Subcutaneous abdominal adipose tissue (tissue), 5 donors: Measurements from ENCODE around the gene GRIP1.
"Not testable (repeated sequence)": the region's sequence is repeated elsewhere in the genome, so short reads cannot be mapped to it uniquely, and the experiment has no call there.

ENCODE experiments used
- H3K27ac ChIP-seq: one replicate; pipeline ENCODE4 v1.7.0; 2013; ENCODE audit warnings: low read depth, mild to moderate bottlenecking, inconsistent platforms, low read length, moderate library complexity
- H3K27me3 ChIP-seq, 5 donors: one replicate each; pipeline ENCODE4 v1.7.0; 2013; ENCODE audit warnings: low read length in 5 of 5, inconsistent platforms in 1 of 5; ENCODE audit not compliant: control insufficient read depth in 5 of 5, insufficient read depth in 4 of 5
- H3K36me3 ChIP-seq, 5 donors: one replicate each; pipeline ENCODE4 v1.7.0; 2013; ENCODE audit warnings: low read length in 5 of 5; ENCODE audit not compliant: control insufficient read depth in 5 of 5, insufficient read depth in 5 of 5
- H3K4me1 ChIP-seq, 5 donors: one replicate each; pipeline ENCODE4 v1.7.0; 2013; ENCODE audit warnings: low read length in 5 of 5, mild to moderate bottlenecking in 3 of 5, moderate library complexity in 1 of 5; ENCODE audit not compliant: control insufficient read depth in 5 of 5, insufficient read depth in 5 of 5
- H3K4me3 ChIP-seq, 5 donors: one replicate each; pipeline ENCODE4 v1.7.0; 2013; ENCODE audit warnings: low read length in 5 of 5, low read depth in 1 of 5
- H3K9ac ChIP-seq, 5 donors: one replicate each; pipeline ENCODE4 v1.7.0; 2013; ENCODE audit warnings: low read length in 5 of 5, mild to moderate bottlenecking in 4 of 5, moderate library complexity in 3 of 5
- H3K9me3 ChIP-seq, 5 donors: one replicate each; pipeline ENCODE4 v1.7.0; 2013; ENCODE audit warnings: low read length in 5 of 5; ENCODE audit not compliant: control insufficient read depth in 5 of 5
- donor health status: healthy.
- donor health status: healthy.
- donor health status: healthy.
- donor health status: healthy.
- donor health status: healthy.

The GRIP1 gene

GRCh38 chr12:66514581-66514980, 164.3 kb downstream of the GRIP1 start:
- Histone ChIP-seq H3K27ac (no peak overlapping the region), H3K27me3 (no peaks in the 10 kb centered on the region), H3K4me1 (peaks cover 0 to 5% (median 0%) of the 10 kb centered on the region in 5 donors), H3K4me3 (no peak overlapping the region), H3K36me3 (no peaks in the 10 kb centered on the region), H3K9ac (no peak overlapping the region), H3K9me3 (no peaks in the 10 kb centered on the region)

GRCh38 chr12:66508025-66508424, 170.9 kb downstream of the GRIP1 start:
- Histone ChIP-seq H3K27me3 (no peaks in the 10 kb centered on the region), H3K9me3 (peaks cover 0 to 5% (median 0%) of the 10 kb centered on the region in 5 donors), H3K4me1 (peaks cover 0 to 3% (median 0%) of the 10 kb centered on the region in 5 donors), H3K36me3 (no peaks in the 10 kb centered on the region), H3K27ac (no peak overlapping the region), H3K4me3 (no peak overlapping the region), H3K9ac (no peak overlapping the region)

- no peaks in the 10 kb centered on the region for H3K4me1 ChIP-seq
- H3K4me3 ChIP-seq, result no peak overlapping the region
- peaks cover 0 to 5% (median 0%) of the 10 kb centered on the region in 5 donors for H3K9me3 ChIP-seq
- no peak overlapping the region for H3K27ac ChIP-seq
- H3K36me3 ChIP-seq, result no peaks in the 10 kb centered on the region
- no peaks in the 10 kb centered on the region for H3K27me3 ChIP-seq
- no peak overlapping the region for H3K9ac ChIP-seq
These were observed 175.1 kb downstream of the GRIP1 start for GRCh38 chr12:66503746-66504145.

GRCh38 chr12:66502911-66503310, 176.0 kb downstream of the GRIP1 start:
- Histone ChIP-seq H3K4me3 (no peak overlapping the region), H3K9ac (no peak overlapping the region), H3K36me3 (no peaks in the 10 kb centered on the region), H3K27me3 (no peaks in the 10 kb centered on the region), H3K4me1 (no peaks in the 10 kb centered on the region), H3K27ac (no peak overlapping the region), H3K9me3 (peaks cover 0 to 5% (median 0%) of the 10 kb centered on the region in 5 donors)

GRCh38 chr12:66500841-66501240, 178.0 kb downstream of the GRIP1 start:
- no peaks in the 10 kb centered on the region for H3K27me3 ChIP-seq
- H3K4me1 ChIP-seq, result peaks cover 0 to 3% (median 0%) of the 10 kb centered on the region in 5 donors
- peaks cover 0 to under 1% (median 0%) of the 10 kb centered on the region in 5 donors for H3K9me3 ChIP-seq
- H3K9ac ChIP-seq, result no peak overlapping the region
- H3K4me3 ChIP-seq, result no peak overlapping the region
- no peak overlapping the region for H3K27ac ChIP-seq
- no peaks in the 10 kb centered on the region for H3K36me3 ChIP-seq

GRCh38 chr12:66500091-66500490, 178.8 kb downstream of the GRIP1 start:
- Histone ChIP-seq H3K4me3 (no peak overlapping the region), H3K9me3 (no peaks in the 10 kb centered on the region), H3K4me1 (peaks cover 0 to 3% (median 0%) of the 10 kb centered on the region in 5 donors), H3K27ac (no peak overlapping the region), H3K9ac (no peak overlapping the region), H3K36me3 (no peaks in the 10 kb centered on the region), H3K27me3 (no peaks in the 10 kb centered on the region)

GRCh38 chr12:66499000-66499399, 179.9 kb downstream of the GRIP1 start:
- H3K27ac ChIP-seq, result no peak overlapping the region
- no peaks in the 10 kb centered on the region for H3K36me3 ChIP-seq
- H3K4me3 ChIP-seq, result no peak overlapping the region
- H3K9me3 ChIP-seq, result no peaks in the 10 kb centered on the region
- no peaks in the 10 kb centered on the region for H3K27me3 ChIP-seq
- H3K4me1 ChIP-seq, result peaks cover 0 to 3% (median 0%) of the 10 kb centered on the region in 5 donors
- no peak overlapping the region for H3K9ac ChIP-seq

- H3K4me3 ChIP-seq, H3K9ac ChIP-seq, H3K27ac ChIP-seq, H3K27me3 ChIP-seq, H3K9me3 ChIP-seq, H3K4me1 ChIP-seq, H3K36me3 ChIP-seq: not testable (repeated sequence)
These were observed 180.8 kb downstream of the GRIP1 start for GRCh38 chr12:66498059-66498458.

- Histone ChIP-seq H3K36me3 (no peaks in the 10 kb centered on the region), H3K27ac (no peak overlapping the region), H3K27me3 (no peaks in the 10 kb centered on the region), H3K9me3 (no peaks in the 10 kb centered on the region), H3K4me3 (no peak overlapping the region), H3K4me1 (peaks cover 0 to 3% (median 0%) of the 10 kb centered on the region in 5 donors), H3K9ac (no peak overlapping the region)
These were observed 181.6 kb downstream of the GRIP1 start for GRCh38 chr12:66497008-66497897.

- H3K9me3 ChIP-seq, result no peaks in the 10 kb centered on the region
- no peaks in the 10 kb centered on the region for H3K36me3 ChIP-seq
- H3K9ac ChIP-seq, result no peak overlapping the region
- no peaks in the 10 kb centered on the region for H3K27me3 ChIP-seq
- H3K4me3 ChIP-seq, result no peak overlapping the region
- H3K4me1 ChIP-seq, result peaks cover 0 to 3% (median 0%) of the 10 kb centered on the region in 5 donors
- no peak overlapping the region for H3K27ac ChIP-seq
These were observed 182.3 kb downstream of the GRIP1 start for GRCh38 chr12:66496595-66496994.
